Measurements from ENCODE around the gene DAG1.

DAG1 gene

DNA sequence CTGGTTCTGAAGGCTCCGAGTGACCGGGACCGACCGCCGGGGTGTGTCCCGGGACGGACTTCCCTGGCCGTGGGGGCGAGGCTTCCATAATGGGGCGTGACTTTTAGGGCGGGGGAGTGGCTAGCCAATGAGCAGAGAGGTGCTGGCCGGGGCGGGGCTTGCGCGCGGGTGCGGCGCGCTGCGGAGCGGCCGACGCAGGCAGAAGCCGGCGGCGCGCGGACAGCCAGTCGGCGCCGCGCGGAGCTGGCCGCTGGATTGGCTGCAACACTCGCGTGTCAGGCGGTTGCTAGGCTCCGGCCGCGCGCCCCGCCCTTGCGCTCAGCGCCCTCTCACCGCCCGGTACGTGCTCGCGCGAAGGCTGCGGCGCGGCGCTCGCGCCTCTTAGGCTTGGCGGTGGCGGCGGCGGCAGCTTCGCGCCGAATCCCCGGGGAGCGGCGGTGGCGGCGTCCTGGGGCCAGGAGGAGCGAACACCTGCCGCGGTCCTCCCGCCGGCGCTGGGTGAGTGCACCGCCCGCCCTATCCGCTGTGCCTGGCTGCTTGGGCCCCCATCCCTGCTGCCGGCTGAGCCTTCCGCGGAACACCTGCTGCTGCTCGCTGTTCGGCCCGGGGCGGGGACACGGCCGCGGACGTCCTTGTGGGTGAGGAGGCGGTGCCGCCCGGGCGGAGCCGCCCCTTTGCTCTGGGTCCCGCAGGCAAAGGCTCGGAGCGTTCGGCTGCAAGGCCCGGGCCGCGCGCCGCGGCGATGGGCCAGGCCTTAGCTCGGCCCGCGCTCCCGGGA, at the start of gene DAG1:
Gene DAG1, plus strand, starts transcription at position 332 of the 778 bp plus-strand sequence. CDS start 40,268 bp downstream, outside the sequence.
- in situ Hi-C loops (cut with MboI; ENCODE audit: low sequenced_read_pairs), result no loop called here

DNA sequence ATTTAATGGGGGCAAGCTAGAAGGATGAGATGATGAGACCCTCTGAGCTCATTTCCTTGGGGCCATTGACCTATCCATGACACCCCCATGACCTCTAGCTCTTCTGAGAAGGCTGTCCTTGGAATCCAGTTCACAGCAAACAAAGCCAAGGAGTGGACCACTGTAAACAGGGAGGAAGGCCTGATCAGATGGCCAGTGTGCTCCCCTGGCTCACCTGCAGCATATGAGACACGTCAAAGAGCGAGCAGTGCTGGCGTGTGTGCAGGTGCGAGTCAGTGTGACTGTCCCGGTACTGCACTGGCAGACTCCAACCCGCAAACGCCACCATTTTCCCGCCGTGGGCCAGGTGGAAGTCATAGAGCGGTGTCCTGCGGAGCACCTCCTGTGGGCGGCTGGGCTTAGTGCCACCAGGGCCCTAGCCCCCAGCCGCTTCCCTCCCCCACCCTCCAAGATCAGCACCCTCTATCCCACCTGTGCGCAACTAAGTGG, 48.1 kb upstream of the DAG1 start:
- in situ Hi-C loops (cut with MboI; ENCODE audit: low sequenced_read_pairs), result no loop called here

DNA sequence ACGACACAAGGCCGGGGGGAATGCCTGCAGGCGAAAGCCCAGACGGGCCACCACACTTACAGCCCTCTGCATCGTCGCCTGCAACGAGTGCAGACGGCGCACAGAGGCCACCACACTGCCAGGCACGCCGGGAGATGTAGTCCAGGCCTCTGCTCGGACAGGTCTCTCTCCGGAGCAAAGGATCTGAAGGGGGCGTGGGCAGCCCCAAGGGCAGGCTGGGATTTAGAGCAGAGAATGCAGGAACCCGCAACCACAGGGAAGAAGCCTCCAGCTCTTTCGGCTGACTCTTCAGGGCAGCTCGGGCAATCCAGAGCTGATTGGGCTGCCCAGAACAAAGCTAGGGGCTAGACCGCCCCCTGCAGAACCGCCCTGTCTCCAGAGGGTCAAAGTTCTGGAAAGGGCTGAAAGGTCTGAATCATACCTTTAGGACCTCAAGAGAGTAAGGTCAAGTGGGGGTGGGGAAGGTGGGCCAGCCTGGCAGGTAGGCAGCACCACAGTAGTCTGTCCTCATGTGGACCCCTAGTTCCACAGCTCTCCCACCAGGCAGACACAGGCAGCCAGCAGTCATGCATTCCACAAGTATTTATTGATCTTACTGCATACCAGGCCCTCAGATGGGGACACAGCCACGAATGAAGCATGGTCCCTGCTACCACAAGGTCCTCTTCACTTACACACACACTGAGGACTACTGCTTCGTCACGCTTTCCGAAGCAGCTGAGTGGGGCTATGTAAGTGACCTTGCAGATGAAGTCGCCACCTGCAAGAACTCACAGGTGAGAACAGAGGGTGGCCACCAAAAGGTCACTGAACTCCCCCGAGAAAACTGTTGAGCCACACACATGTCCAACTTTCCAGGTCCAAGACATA, 47.5 kb upstream of the DAG1 start, which contains the start of gene AMT:
Gene AMT, minus strand, starts transcription at position 95 of the 870 bp plus-strand sequence. Its CDS starts 23 bp downstream, at position 72.
- in situ Hi-C loops (cut with MboI; ENCODE audit: low sequenced_read_pairs), result no loop called here

DNA sequence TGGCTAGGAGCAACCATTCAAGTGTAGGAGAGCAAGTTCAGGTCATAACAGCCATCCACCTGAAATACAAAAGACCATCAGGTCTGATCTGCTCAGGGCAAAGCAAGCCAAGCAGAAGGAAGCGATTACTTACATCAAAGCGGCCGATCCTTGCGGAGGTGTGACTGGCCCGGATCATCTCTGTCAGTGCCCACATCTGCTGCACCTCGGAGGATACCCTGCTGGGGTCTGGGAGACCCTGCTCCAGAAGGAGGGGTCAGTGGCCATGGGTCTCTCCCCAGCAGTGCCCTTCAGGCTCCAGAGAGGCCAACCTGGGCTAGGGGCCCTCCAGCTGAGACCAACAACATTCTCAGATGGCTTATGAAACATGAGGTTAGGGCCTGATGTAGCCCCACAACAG, 45.3 kb upstream of the DAG1 start:
- in situ Hi-C loops (cut with MboI; ENCODE audit: low sequenced_read_pairs), result loop anchor here (25.0 kb wide), 1 partner anchor 263 kb away; the partner anchor contains the start of genes CCDC71 and KLHDC8B

DNA sequence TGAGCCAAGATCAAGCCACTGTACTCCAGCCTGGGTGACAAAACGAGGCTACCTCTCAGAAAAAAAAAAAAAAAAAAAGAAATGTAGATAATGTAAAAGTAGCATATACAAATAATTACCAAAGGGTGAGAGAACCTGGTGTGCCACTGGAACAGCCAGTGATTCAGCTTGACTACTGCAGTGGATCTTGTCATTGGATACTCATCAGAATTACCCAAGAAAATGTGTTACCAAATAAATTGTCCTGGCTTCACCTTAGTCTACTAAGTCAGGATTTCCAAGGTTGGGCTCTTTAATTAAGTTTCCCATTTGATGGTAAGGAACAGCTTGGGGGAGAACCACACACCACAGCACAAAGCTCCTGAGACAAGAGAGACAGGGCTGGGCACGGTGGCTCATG, 42.5 kb upstream of the DAG1 start:
- in situ Hi-C loops (cut with MboI; ENCODE audit: low sequenced_read_pairs), result loop anchor here (25.0 kb wide), 1 partner anchor 265 kb away; the partner anchor contains the start of genes CCDC71 and KLHDC8B

DNA sequence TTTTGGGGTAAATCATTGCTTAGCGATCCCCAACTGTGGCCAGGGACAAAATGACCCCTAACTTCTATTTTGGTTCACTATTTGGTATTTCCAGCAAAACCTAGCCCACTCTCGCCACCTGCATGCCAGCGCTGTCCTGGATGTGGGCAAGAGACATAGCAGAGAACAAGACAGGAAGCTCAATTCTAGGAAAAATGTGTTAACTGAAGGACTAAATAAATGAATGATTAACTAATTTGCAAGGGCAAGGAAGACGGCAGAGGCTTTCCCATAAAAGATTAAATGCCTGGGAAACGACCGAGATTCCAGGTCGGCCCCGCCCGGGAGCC, 41.4 kb upstream of the DAG1 start:
- in situ Hi-C loops (cut with MboI; ENCODE audit: low sequenced_read_pairs), result loop anchor here (25.0 kb wide), 1 partner anchor 266 kb away; the partner anchor contains the start of genes CCDC71 and KLHDC8B

DNA sequence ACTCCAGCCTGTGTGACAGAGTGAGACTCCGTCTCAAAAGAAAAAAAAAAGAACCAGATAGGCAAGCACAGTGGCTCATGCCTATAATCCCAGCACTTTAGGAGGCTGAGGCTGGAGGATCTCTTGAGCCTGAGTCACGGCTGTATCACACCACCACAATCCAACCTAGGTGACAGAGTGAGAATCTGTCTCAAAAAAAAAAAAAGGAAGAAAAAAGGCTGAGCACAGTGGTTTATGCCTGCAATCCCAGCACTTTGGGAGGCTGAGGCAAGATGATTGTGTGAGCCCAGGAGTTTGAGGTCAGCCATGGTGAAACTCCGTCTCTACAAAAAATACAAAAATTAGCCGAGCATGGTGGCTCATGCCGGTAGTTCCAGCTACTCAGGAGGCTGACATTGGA, 35.3 kb upstream of the DAG1 start:
- in situ Hi-C loops (cut with MboI; ENCODE audit: low sequenced_read_pairs), result loop anchor here (25.0 kb wide), 1 partner anchor 272 kb away; the partner anchor contains the start of genes CCDC71 and KLHDC8B

DNA sequence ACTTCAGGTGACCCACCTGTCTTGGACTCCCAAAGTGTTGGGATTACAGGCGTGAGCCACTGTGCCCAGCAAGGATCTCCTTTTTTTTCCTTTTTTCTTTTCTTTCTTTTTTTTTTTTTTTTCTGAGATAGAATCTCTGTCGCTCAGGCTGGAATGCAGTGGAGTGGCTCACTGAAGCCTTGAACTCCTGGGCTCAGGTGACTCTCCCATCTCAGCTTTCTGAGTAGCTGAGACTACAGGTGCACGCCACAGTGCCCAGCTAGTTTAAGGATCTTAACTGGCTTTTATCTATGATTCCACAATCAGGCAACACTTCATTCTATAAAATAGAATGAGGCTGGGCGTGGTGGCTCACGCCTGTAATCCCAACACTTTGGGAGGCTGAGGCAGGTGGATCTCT, 24.7 kb upstream of the DAG1 start:
- in situ Hi-C loops (cut with MboI; ENCODE audit: low sequenced_read_pairs), result loop anchor here (25.0 kb wide), 1 partner anchor 283 kb away; the partner anchor contains the start of genes CCDC71 and KLHDC8B

DNA sequence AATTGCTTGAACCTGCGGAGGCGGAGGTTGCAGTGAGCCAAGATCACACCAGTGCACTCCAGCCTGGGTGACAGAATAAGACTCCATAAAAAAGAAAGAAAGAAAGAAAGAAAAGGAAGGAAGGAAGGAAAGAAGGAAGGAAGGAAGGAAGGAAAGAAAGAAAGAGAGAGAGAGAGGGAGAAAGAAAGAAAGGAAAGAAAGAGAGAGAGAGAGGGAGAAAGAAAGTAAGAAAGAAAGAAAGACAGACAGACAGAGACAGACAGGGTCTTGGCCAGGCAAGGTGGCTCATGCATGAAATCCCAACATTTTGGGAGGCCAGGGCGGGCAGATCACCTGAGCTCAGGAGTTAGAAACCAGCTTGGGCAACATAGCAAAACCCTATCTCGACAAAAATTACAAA, 16.4 kb upstream of the DAG1 start:
- in situ Hi-C loops (cut with MboI; ENCODE audit: low sequenced_read_pairs), result loop anchor here (10.0 kb wide), 1 partner anchor 159 kb away; no protein-coding TSS in a partner anchor

DNA sequence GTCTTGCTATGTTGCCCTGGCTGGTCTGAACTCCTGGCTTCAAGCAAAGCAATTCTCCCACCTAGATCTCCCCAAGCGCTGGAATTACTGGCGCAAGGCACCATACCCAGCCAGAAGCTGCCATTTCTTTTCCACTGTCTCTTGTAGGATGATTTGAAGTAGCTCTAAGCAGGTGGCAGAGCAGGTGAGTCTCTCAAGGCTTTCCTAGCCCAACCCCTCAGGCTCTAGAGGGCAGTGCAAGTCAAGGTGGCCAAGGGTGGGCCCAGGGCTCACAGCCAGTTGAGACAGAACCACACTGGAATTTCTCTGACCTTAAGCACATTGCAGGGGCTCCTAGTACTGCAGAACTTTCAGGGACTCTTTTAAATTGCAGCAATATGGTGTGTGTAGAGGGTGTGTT, 15.6 kb upstream of the DAG1 start:
- in situ Hi-C loops (cut with MboI; ENCODE audit: low sequenced_read_pairs), result loop anchor here (10.0 kb wide), 1 partner anchor 160 kb away; no protein-coding TSS in a partner anchor

DNA sequence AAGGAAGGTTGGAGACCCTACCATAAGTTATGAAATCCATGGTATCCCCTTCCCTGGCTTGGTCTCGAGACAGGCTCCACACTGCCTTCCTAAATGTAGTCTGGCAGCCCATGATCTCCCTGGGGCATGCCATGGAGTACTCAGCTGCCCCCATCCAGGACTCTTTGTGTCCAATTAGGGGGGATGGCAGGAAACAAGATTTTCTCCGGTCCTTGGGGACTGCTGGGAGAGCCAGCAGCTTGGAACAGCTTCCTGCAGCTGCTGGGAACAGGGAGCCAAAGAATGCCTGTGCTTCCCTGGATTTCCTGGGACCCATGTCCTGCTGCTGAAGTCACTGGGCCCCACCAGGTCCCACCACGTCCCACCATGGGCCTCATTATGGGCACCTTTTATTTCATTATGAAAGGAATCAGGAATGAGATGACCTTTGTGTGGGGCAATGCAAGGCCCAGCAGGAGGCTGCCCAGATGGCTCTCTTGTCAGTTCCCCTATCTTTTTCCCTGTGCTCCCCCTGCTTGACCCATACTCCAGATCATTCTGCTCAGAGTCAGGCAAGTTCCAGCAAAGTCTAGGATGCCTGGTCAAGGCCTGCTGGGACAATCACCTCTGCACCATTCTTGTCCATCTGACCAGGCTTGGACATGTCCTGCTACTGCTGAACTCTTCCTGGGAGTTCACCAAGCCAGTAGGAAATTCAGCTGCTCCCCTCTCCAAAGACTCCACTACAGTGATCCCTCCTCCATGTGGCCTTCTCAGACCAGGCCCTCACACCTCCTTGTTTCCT, 15.0 kb upstream of the DAG1 start:
- in situ Hi-C loops (cut with MboI; ENCODE audit: low sequenced_read_pairs), result loop anchor here (10.0 kb wide), 1 partner anchor 160 kb away; no protein-coding TSS in a partner anchor

DNA sequence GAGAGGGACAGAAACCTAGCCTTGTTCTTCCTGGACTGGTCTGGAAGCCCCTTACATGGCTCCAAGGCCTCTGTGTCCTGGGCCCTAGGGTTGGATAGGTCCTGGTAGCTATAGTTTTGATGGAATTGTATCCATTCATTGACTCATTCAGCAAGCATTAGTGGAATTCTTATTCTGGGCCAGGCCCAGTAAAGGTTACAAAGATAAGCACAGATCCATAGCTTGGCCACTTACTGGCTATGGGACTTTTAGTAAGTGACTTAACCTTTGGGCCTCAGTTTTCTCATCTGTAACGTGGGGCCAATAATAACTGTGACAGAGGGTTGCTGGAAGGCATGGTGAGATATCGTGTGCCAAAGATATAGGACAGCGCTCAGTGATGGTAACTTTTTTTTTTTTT, 13.6 kb upstream of the DAG1 start:
- in situ Hi-C loops (cut with MboI; ENCODE audit: low sequenced_read_pairs), result loop anchor here (10.0 kb wide), 1 partner anchor 162 kb away; no protein-coding TSS in a partner anchor

DNA sequence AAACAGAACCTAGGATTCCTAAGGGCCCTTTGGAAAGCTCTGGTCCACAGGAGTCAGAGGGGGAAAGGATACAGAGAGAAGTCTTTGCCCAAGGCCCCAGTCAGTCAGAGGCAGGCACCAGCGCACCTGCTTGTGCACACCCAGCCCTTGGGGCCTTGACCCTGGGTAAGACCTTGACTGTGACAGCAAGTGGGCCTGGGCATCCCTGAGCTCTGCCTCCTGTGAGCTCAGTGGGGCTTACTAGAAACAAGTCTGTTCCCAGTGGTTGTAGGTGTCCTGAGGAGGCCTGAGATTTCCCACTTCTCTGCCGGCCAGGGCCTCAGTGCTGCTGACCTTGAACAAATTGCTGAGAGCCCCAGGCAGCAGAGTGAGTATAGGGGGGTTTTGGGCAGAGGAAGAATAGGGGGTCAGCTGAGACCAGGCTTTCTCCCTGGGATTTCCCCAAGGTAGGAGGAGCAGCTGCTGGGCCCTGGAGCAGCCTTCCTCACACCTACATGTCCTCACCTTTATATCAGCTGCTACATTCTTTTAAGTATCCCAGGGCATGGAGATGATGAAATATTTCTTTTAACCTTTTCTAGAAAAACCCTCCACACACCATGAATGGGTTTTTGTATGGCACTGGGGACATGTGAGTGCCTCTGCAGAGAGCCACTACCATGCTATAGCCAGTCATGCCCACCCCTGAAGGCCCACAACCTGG, 9.7 kb upstream of the DAG1 start:
- in situ Hi-C loops (cut with MboI; ENCODE audit: low sequenced_read_pairs), result no loop called here

DNA sequence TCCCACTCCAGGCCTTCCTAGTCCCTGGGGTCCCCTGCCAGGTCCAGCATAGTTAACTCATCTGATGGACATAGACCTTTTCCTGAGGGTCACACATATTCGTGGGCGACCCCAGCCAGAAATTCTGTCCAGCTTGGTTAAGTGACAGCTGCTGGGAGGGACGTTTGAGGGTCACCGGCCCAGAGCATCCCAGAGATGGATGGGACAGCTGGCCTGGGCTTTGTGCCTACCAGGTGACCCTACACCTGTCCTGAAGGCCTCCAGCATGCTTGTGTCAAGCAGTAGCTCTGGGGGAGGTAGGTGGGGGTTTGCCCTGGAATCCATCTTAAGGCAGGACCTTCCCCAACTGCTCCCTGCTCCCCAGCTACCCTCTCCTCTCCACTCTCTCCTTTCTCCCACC, 9.1 kb upstream of the DAG1 start:
- in situ Hi-C loops (cut with MboI; ENCODE audit: low sequenced_read_pairs), result no loop called here

DNA sequence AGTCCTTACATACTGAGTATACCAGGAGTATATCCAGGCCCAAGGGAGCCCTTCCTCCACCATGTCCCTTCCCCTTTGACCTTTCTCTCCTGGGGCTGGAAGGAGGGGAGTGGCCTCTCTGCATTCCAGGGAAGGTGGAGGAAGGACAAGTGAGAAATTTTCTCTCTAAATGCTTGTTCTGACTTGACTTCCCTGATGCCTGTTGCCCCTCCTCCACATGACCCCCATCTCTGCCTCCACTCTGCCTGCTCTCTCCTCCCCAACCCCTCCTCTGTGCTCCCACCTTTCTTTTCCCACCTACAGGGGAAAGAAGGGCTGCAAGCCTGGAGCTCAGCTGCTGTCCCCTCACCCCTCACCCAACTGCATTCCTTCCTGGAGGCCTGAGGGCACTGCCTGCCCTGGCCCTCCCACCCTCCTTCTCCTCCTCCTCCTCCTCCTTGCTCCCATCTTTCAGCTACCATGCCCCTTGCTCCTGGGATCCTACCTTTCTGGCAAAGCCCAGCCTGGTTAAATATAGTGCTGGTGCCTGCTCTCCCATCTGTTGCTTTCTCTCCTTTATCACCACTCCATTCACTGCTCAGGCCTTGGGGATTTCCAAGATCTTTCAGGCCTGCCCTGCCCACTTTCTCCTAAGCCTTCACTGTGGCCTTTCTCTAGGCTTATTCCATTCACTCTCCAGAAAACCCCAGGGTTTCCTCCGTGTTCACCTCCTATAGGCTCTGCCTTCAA, 8.5 kb upstream of the DAG1 start:
- in situ Hi-C loops (cut with MboI; ENCODE audit: low sequenced_read_pairs), result no loop called here

DNA sequence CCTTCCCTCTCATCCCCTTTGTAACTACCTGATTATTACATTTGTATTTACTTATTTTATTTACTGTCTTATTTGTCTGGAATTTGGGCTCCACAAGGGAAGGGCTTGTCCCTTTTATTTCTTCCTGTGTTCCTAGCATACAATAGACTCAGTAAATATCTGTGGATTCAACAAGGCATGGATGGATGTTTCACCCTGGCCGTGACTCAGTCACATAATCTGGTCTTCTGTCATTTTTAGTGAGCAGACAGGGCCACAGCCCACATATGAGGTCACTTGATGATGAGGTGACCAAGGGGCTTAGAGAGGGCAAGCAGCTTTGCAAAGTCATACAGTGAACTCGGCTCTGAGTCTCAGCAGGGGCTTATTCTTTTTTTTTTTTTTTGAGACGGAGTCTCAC, 7.8 kb upstream of the DAG1 start:
- in situ Hi-C loops (cut with MboI; ENCODE audit: low sequenced_read_pairs), result no loop called here

DNA sequence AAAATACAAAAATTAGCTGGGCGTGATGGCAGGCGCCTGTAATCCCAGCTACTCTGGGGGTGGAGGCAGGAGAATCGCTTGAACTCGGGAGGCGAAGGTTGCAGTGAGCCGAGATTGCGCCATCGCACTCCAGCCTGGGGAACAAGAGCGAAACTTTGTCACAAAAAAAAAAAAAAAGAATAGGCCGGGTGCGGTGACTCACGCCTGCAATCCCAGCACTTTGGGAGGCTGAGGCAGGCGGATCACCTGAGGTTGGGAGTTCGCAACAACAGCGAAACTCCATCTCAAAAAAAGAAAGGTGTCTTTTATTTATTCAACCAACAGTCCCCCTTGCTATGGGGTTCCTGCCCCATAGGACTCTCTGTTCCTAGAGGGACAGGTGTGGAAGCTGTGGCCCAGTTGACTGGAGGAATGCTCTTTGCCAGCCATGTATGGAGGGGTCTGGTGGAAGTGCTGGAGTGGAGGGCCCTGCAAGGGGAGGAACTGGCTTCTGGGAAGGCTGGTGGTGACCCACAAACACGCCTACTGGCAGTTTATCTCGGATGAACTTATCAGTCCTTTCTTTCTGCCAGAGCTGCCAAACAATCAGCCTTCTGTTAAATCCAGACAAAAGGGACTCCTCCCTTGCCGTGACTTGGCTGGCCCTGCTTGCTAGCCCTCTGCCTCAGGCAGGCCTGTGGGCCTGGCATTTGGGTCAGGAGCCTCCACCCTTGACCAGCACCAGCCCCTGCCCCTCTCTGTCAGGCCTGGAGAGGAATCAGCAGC, 4.6 kb upstream of the DAG1 start:
- in situ Hi-C loops (cut with MboI; ENCODE audit: low sequenced_read_pairs), result no loop called here

DNA sequence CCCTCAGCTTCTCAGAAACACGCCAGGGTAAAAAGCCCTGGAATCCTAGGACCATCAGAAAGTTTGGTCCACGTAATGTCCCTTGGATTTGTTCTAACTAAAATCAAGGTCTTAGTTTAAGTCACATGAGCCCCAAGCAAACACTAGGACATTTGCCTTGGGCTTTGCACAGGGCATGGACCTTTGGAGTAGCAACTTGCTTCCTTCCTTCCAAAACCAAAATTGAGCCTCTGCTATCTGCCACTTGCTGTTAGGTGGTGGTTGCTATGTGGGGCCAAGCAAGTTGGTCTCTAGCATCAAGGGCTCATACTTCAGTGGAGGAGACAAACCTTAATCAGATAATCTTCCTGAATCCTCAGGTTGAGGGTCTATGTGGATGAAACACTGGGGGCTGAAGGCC, 4.0 kb upstream of the DAG1 start:
- in situ Hi-C loops (cut with MboI; ENCODE audit: low sequenced_read_pairs), result no loop called here

All from HL-60/S4 (cell line).